BJ (cell line): ENCODE results near the gene CTBS. TPM values are rescaled to one million over a fixed set of nuclear protein-coding genes. Genes with fewer than 3 reads are reported as not detected.

Source experiments
- CTCF ChIA-PET: fragments of 350-600 bp; formaldehyde crosslinking; extraction: SDS; loops from one replicate; lab custom pipeline; 2021; ENCODE audit warnings: antibody characterized with exemption, inconsistent platforms; lab: Yijun Ruan, JAX
- POLR2A ChIA-PET: fragments of 300-600 bp; sonication (Branson Sonifier 250); formaldehyde crosslinking; extraction: SDS; loops from one replicate; lab custom pipeline; 2021; ENCODE audit warnings: antibody characterized with exemption; lab: Charles Lee
- DNase-seq: peaks from one replicate; pipeline ENCODE4 v3.0.0-alpha.2; 2011; ENCODE audit warnings: low read depth
- H3K27me3 ChIP-seq: 2 replicates; pipeline ENCODE4 v1.6.0; 2011; ENCODE audit warnings: low read length; ENCODE audit not compliant: control insufficient read depth, insufficient read depth
- H3K36me3 ChIP-seq: 2 replicates; pipeline ENCODE4 v1.5.1; 2011; ENCODE audit warnings: low read length; ENCODE audit not compliant: control insufficient read depth, insufficient read depth
- H3K4me3 ChIP-seq: 2 replicates; pipeline ENCODE4 v1.5.1; 2011; ENCODE audit warnings: low read depth, mild to moderate bottlenecking, control low read depth, low read length
- CTCF ChIP-seq: IDR thresholded peaks from 2 replicates; pipeline ENCODE4 v1.5.1; 2011; ENCODE audit warnings: low read depth, mild to moderate bottlenecking, control low read depth, inconsistent platforms, low read length, moderate library complexity; ENCODE audit not compliant: insufficient read depth
- polyA plus RNA-seq: library from polyadenylated mRNA; depleted of rRNA; stranded (reverse); fragments of >200 nt; gene quantifications from 2 replicates; pipeline ENCODE4 v1.2.3, GENCODE V29; 2011; rRNA removed

The CTBS gene
- polyA plus RNA-seq, 1 experiment = 14.4 TPM

DNA sequence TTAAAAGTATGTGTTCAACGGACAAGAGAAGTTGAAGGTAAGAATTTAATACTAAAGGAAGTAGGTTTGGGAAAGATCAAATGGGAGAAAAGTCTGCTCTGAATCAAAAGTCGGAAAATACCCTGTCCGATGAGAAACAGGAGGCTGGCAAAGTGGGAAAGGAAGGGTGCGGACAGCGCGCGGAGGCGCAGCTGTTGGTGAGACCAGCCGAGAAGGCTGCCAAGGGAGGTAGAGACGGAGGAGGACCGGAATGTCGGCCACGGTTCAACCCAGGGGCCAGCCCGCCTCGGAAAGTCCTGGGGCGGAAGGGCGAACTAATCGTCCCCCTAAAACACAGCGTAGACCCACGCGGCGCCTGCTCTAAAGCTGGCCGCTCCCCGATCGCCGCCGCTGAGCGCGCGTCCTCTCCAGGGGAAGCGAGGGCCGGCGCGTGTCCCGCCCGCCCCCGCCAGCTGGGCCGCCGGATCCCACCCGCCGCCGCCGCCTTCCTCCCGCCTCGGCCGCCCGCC is 68.7 kb downstream of the CTBS start:
- no peaks in the 10 kb centered on the region for H3K27me3 ChIP-seq
- no peak for DNase-seq
- H3K36me3 ChIP-seq = peaks cover 1% of the 10 kb centered on the region; the same call in 1 of the 2 replicates
- POLR2A ChIA-PET = interaction anchor here (0.6 to 0.7 kb wide), 2 partner anchors 67 to 68 kb away, joined by 3 to 4 read pairs; partner anchors contain the start of gene CTBS
- CTCF ChIA-PET = interaction anchor here (0.8 to 1.7 kb wide), 6 partner anchors 63 to 248 kb away, joined by 3 to 7 read pairs (median 4); no protein-coding TSS in a partner anchor
- no peak for TF ChIP-seq CTCF
- H3K4me3 ChIP-seq = peak overlapping the region; percentile 90

- TF ChIP-seq CTCF = no peak
- Histone ChIP-seq H3K27me3 (no peaks in the 10 kb centered on the region), H3K4me3 (peak overlapping the region; percentile 90), H3K36me3 (peaks cover 4% of the 10 kb centered on the region)
- no peak for DNase-seq
- CTCF ChIA-PET = interaction anchor here (0.6 to 1.7 kb wide), 7 partner anchors 95 to 459 kb away, joined by 3 to 7 read pairs (median 4); no protein-coding TSS in a partner anchor
- POLR2A ChIA-PET = no interaction called here
Observed at GRCh38 chr1:84504580-84505492, 69.4 kb downstream of the CTBS start.

GRCh38 chr1:84502927-84503326 is 71.3 kb downstream of the CTBS start:
- Histone ChIP-seq H3K4me3 (no peak overlapping the region), H3K27me3 (no peaks in the 10 kb centered on the region), H3K36me3 (peaks cover 5% of the 10 kb centered on the region)
- ChIA-PET POLR2A (no interaction called here), CTCF (interaction anchor here (1.2 to 1.7 kb wide), 4 partner anchors 9 to 251 kb away, joined by 3 to 6 read pairs (median 4); partner anchors contain the start of gene CTBS)
- no peak for TF ChIP-seq CTCF
- DNase-seq = no peak

Other genes with a start within 250 kb of the CTBS start
- not detected in 2 replicates for gene DNASE2B, start 176.0 kb downstream of the CTBS start, polyA plus RNA-seq
- 17.1 and 31.1 TPM in 2 replicates for gene RPF1, start 95.2 kb downstream of the CTBS start, polyA plus RNA-seq
- gene SPATA1, start 68.1 kb downstream of the CTBS start, polyA plus RNA-seq = 0.32 and 0.69 TPM in 2 replicates
- 60.4 and 92.3 TPM in 2 replicates for gene GNG5, start 67.9 kb downstream of the CTBS start, polyA plus RNA-seq
- 6.5 and 14.8 TPM in 2 replicates for gene SSX2IP, start 116.0 kb upstream of the CTBS start, polyA plus RNA-seq